Measurements from ENCODE around the gene BUD31.

GRCh38 chr7:99437946-99438572 lies 29.3 kb downstream of the BUD31 start:
- TF ChIP-seq HBP1 (CRISPR knock-in tag; IDR thresholded peaks at IDR 0.05), result no peak
- no peak for TF ChIP-seq MTF1 (CRISPR knock-in tag; IDR thresholded peaks at IDR 0.05; ENCODE audit: borderline replicate concordance)
- TF ChIP-seq, protein P1, sequence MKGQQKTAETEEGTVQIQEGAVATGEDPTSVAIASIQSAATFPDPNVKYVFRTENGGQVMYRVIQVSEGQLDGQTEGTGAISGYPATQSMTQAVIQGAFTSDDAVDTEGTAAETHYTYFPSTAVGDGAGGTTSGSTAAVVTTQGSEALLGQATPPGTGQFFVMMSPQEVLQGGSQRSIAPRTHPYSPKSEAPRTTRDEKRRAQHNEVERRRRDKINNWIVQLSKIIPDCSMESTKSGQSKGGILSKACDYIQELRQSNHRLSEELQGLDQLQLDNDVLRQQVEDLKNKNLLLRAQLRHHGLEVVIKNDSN (CRISPR knock-in tag; IDR thresholded peaks at IDR 0.05), result no peak
- TF ChIP-seq ARNT (IDR thresholded peaks at IDR 0.05), result peak in 1 of 2 experiments; percentile 60; a peak in 1 of 4 replicates
- TF ChIP-seq POLR2AphosphoS5 (IDR thresholded peaks at IDR 0.05; ENCODE audit: control insufficient read depth, insufficient read depth, low read depth, low read length), result no peak
- no peak for TF ChIP-seq SMARCB1 (IDR thresholded peaks at IDR 0.05; ENCODE audit: insufficient read length, low read depth)
- no peak for TF ChIP-seq ZNF583 (CRISPR knock-in tag; IDR thresholded peaks at IDR 0.05)
- TF ChIP-seq MAX (CRISPR knock-in tag; IDR thresholded peaks at IDR 0.05), result no peak
- no peak for TF ChIP-seq HDAC2 (IDR thresholded peaks at IDR 0.05)
- TF ChIP-seq DMBX1 (CRISPR knock-in tag; IDR thresholded peaks at IDR 0.05; ENCODE audit: borderline replicate concordance), result no peak
